Lower lobe of right lung (tissue), 2 donors: Measurements from ENCODE around the gene TMEM185A. TPM values are rescaled to one million over a fixed set of nuclear protein-coding genes. Genes with fewer than 3 reads are reported as not detected.
"Not testable (repeated sequence)": the region's sequence is repeated elsewhere in the genome, so short reads cannot be mapped to it uniquely, and the experiment has no call there.

Experiments used
- ATAC-seq, 2 donors: fragments of 200-7000 bp; cut with Tn5 transposase; one replicate each; pipeline ENCODE4 v1.9.1; 2020 to 2022; ENCODE audit warnings: mild to moderate bottlenecking in 2 of 2, moderate library complexity in 2 of 2
- DNase-seq: peaks from one replicate; pipeline ENCODE4 v3.0.0-alpha.2; 2020
- H3K27ac ChIP-seq: fragments of 200-600 bp; one replicate; pipeline ENCODE4 v1.8.0; 2022
- H3K27me3 ChIP-seq: fragments of 200-600 bp; one replicate; pipeline ENCODE4 v1.8.0; 2022; ENCODE audit warnings: low read depth
- H3K36me3 ChIP-seq: fragments of 200-600 bp; one replicate; pipeline ENCODE4 v1.8.0; 2022; ENCODE audit warnings: mild to moderate bottlenecking
- H3K4me1 ChIP-seq: fragments of 200-600 bp; one replicate; pipeline ENCODE4 v1.8.0; 2022
- H3K4me3 ChIP-seq: fragments of 200-600 bp; one replicate; pipeline ENCODE4 v1.8.0; 2022; ENCODE audit warnings: mild to moderate bottlenecking
- H3K9me3 ChIP-seq: fragments of 200-600 bp; one replicate; pipeline ENCODE4 v1.8.0; 2022
- CTCF ChIP-seq: fragments of 200-600 bp; IDR thresholded peaks from one replicate; pipeline ENCODE4 v1.8.0; 2022; ENCODE audit warnings: antibody characterized with exemption, mild to moderate bottlenecking
- intact Hi-C: fragments of 100-400 bp; cut with DNase I; formaldehyde crosslinking; loops from one replicate; pipeline ENCODE4 v1.11.0; 2022
- total RNA-seq: library from RNA; stranded (reverse); fragmentation: NEBNext Ultra II Directional; extraction: Animal tissue kit (Norgen Biotek cat#: 25700); gene quantifications from one replicate; pipeline ENCODE4 v1.2.1, GENCODE V29; 2021
- donor health status: DM: no; HTN: yes; CAD: no; lungs with severe emphysema.

TMEM185A gene
- total RNA-seq, 1 donor from 2014 or later, result 19.9 TPM

- H3K4me3 ChIP-seq, result no peak overlapping the region
- no peak for TF ChIP-seq CTCF
- H3K9me3 ChIP-seq, result no peaks in the 10 kb centered on the region
- DNase-seq (no peak), ATAC-seq (no peak)
- no peaks in the 10 kb centered on the region for H3K27me3 ChIP-seq
- H3K36me3 ChIP-seq, result no peaks in the 10 kb centered on the region
- H3K4me1 ChIP-seq, result no peaks in the 10 kb centered on the region
- intact Hi-C loops, result no loop called here
- no peak overlapping the region for H3K27ac ChIP-seq
Measured at GRCh38 chrX:149618871-149619270, 12.7 kb downstream of the TMEM185A start.

GRCh38 chrX:149611623-149612175 lies 19.9 kb downstream of the TMEM185A start:
- no peak for TF ChIP-seq CTCF
- Histone ChIP-seq H3K36me3 (peaks cover 4% of the 10 kb centered on the region), H3K27ac (no peak overlapping the region), H3K27me3 (no peaks in the 10 kb centered on the region), H3K4me1 (no peaks in the 10 kb centered on the region), H3K9me3 (no peaks in the 10 kb centered on the region), H3K4me3 (no peak overlapping the region)
- no peak for DNase-seq
- no peak for ATAC-seq
- intact Hi-C loops, result no loop called here

GRCh38 chrX:149610511-149610910 lies 21.1 kb downstream of the TMEM185A start:
- no peak for DNase-seq
- no peak for ATAC-seq
- no peak for TF ChIP-seq CTCF
- intact Hi-C loops, result no loop called here
- Histone ChIP-seq H3K4me3 (no peak overlapping the region), H3K4me1 (no peaks in the 10 kb centered on the region), H3K9me3 (no peaks in the 10 kb centered on the region), H3K27ac (no peak overlapping the region), H3K27me3 (no peaks in the 10 kb centered on the region), H3K36me3 (peaks cover 12% of the 10 kb centered on the region)

- peaks cover 15% of the 10 kb centered on the region for H3K36me3 ChIP-seq
- TF ChIP-seq CTCF, result no peak
- no peaks in the 10 kb centered on the region for H3K27me3 ChIP-seq
- H3K4me1 ChIP-seq, result no peaks in the 10 kb centered on the region
- no peak for DNase-seq
- no peak for ATAC-seq
- intact Hi-C loops, result no loop called here
- no peak overlapping the region for H3K27ac ChIP-seq
- H3K9me3 ChIP-seq, result no peaks in the 10 kb centered on the region
- H3K4me3 ChIP-seq, result no peak overlapping the region
Measured at GRCh38 chrX:149607699-149608098, 23.9 kb downstream of the TMEM185A start.

GRCh38 chrX:149605248-149605885 lies 26.2 kb downstream of the TMEM185A start:
- H3K4me3 ChIP-seq, ATAC-seq, H3K27ac ChIP-seq, H3K4me1 ChIP-seq, H3K27me3 ChIP-seq, H3K9me3 ChIP-seq, DNase-seq, intact Hi-C loops: not testable (repeated sequence)
- H3K36me3 ChIP-seq, result peaks cover 15% of the 10 kb centered on the region

GRCh38 chrX:149598603-149599002 lies 33.0 kb downstream of the TMEM185A start:
- H3K4me1 ChIP-seq, H3K9me3 ChIP-seq, H3K27me3 ChIP-seq, H3K4me3 ChIP-seq, intact Hi-C loops, ATAC-seq, H3K36me3 ChIP-seq, H3K27ac ChIP-seq, DNase-seq: not testable (repeated sequence)

GRCh38 chrX:149595943-149596342 lies 35.6 kb downstream of the TMEM185A start:
- H3K4me3 ChIP-seq, ATAC-seq, H3K36me3 ChIP-seq, H3K27me3 ChIP-seq, H3K27ac ChIP-seq, DNase-seq, intact Hi-C loops, H3K4me1 ChIP-seq, H3K9me3 ChIP-seq: not testable (repeated sequence)

GRCh38 chrX:149595214-149595613 lies 36.4 kb downstream of the TMEM185A start, which contains the start of gene HSFX2:
Gene HSFX2, minus strand, starts transcription at chrX:149595314. Its CDS starts 614 bp downstream, at chrX:149594700.
- intact Hi-C loops, H3K9me3 ChIP-seq, ATAC-seq, DNase-seq, H3K36me3 ChIP-seq, H3K4me3 ChIP-seq, H3K27me3 ChIP-seq, H3K4me1 ChIP-seq, H3K27ac ChIP-seq: not testable (repeated sequence)

- H3K9me3 ChIP-seq, intact Hi-C loops, H3K4me1 ChIP-seq, ATAC-seq, H3K36me3 ChIP-seq, H3K4me3 ChIP-seq, H3K27me3 ChIP-seq, DNase-seq, H3K27ac ChIP-seq: not testable (repeated sequence)
Measured at GRCh38 chrX:149590993-149591392, 40.6 kb downstream of the TMEM185A start.

GRCh38 chrX:149587359-149587758 lies 44.2 kb downstream of the TMEM185A start, which contains the start of gene MAGEA9B:
Gene MAGEA9B, minus strand, starts transcription at chrX:149587459. Its CDS starts 4,280 bp downstream, at chrX:149583179.
- H3K4me3 ChIP-seq, DNase-seq, intact Hi-C loops, H3K27ac ChIP-seq, ATAC-seq, H3K36me3 ChIP-seq, H3K4me1 ChIP-seq, H3K9me3 ChIP-seq, H3K27me3 ChIP-seq: not testable (repeated sequence)
